Glomerular visceral epithelial cell (primary cell): Measurements from ENCODE around the gene DTWD1.
A peak's percentile ranks its signal among the peaks of the same experiment; 100 is the strongest.
"Not testable (repeated sequence)": the region's sequence is repeated elsewhere in the genome, so short reads cannot be mapped to it uniquely, and the experiment has no call there.

Experiments used
- DNase-seq: peaks from one replicate; pipeline ENCODE4 v3.0.0-alpha.2; 2016; ENCODE audit errors: extremely low spot score

DTWD1 gene

GRCh38 chr15:49645941-49646340, 25.1 kb downstream of the DTWD1 start:
- peak; percentile 95 for DNase-seq

- no peak for DNase-seq
These were observed 26.0 kb downstream of the DTWD1 start for GRCh38 chr15:49646891-49647290.

- DNase-seq, result no peak
These were observed 29.1 kb downstream of the DTWD1 start for GRCh38 chr15:49649987-49650386.

GRCh38 chr15:49650676-49651075, 29.8 kb downstream of the DTWD1 start:
- DNase-seq, result no peak

GRCh38 chr15:49652922-49653321, 32.1 kb downstream of the DTWD1 start:
- DNase-seq, result no peak

GRCh38 chr15:49656734-49657133, 35.9 kb downstream of the DTWD1 start:
- no peak for DNase-seq

- no peak for DNase-seq
These were observed 43.9 kb downstream of the DTWD1 start for GRCh38 chr15:49664716-49665115.

- not testable (repeated sequence) for DNase-seq
These were observed 45.6 kb downstream of the DTWD1 start for GRCh38 chr15:49666486-49666885.

GRCh38 chr15:49669288-49669687, 48.4 kb downstream of the DTWD1 start:
- DNase-seq, result no peak

- no peak for DNase-seq
These were observed 53.0 kb downstream of the DTWD1 start for GRCh38 chr15:49673861-49674260.

- no peak for DNase-seq
These were observed 53.5 kb downstream of the DTWD1 start for GRCh38 chr15:49674370-49674769.

GRCh38 chr15:49675041-49675440, 54.2 kb downstream of the DTWD1 start:
- DNase-seq, result peak; percentile 35

GRCh38 chr15:49678655-49679054, 57.8 kb downstream of the DTWD1 start:
- no peak for DNase-seq

GRCh38 chr15:49686599-49686998, 65.8 kb downstream of the DTWD1 start:
- DNase-seq, result no peak

GRCh38 chr15:49688135-49688790, 67.4 kb downstream of the DTWD1 start:
- no peak for DNase-seq

GRCh38 chr15:49692514-49693090, 71.8 kb downstream of the DTWD1 start:
- no peak for DNase-seq

GRCh38 chr15:49693498-49693897, 72.7 kb downstream of the DTWD1 start:
- no peak for DNase-seq

GRCh38 chr15:49696433-49696832, 75.6 kb downstream of the DTWD1 start:
- no peak for DNase-seq

- no peak for DNase-seq
These were observed 76.3 kb downstream of the DTWD1 start for GRCh38 chr15:49697121-49697520.

GRCh38 chr15:49702982-49703381, 82.1 kb downstream of the DTWD1 start:
- DNase-seq, result not testable (repeated sequence)
